Ovary (tissue), 9 donors: ENCODE measurements around the gene MYH2. TPM values are rescaled to one million over a fixed set of nuclear protein-coding genes. Genes with fewer than 3 reads are reported as not detected.

Experiments used
- DNase-seq, 5 donors: peaks; one replicate each; pipeline ENCODE4 v3.0.0-alpha.2; 2019 to 2020
- H3K27ac ChIP-seq, 2 donors: fragments of 200-600 bp; one replicate each; pipeline versions ENCODE4 v1.5.1 to v1.8.0; 2019 to 2022
- H3K27me3 ChIP-seq: fragments of 200-600 bp; one replicate; pipeline ENCODE4 v1.8.0; 2022
- H3K36me3 ChIP-seq: fragments of 200-600 bp; sonication (generic); one replicate; pipeline ENCODE4 v1.5.1; 2019
- H3K4me1 ChIP-seq: one replicate; pipeline ENCODE4 v1.8.1; 2013; ENCODE audit warnings: mild to moderate bottlenecking, moderate library complexity; ENCODE audit not compliant: insufficient read depth
- H3K4me3 ChIP-seq: fragments of 200-600 bp; sonication (generic); one replicate; pipeline ENCODE4 v1.5.1; 2017
- H3K9me3 ChIP-seq, 2 donors: fragments of 200-600 bp in 1 of 2; sonication (generic) in 1 of 2; one replicate each; pipeline versions ENCODE4 v1.5.1 to v1.8.1; 2013 to 2019; ENCODE audit warnings: mild to moderate bottlenecking in 1 of 2, moderate library complexity in 1 of 2
- CTCF ChIP-seq, 3 donors: fragments of 450-650 bp in 2 of 3; fragments of 200-600 bp in 1 of 3; IDR thresholded peaks; one replicate each; pipeline versions ENCODE4 v1.5.1 to v1.8.0; 2016 to 2022; ENCODE audit warnings: antibody characterized with exemption in 3 of 3, mild to moderate bottlenecking in 1 of 3
- EP300 ChIP-seq: sonication (generic); formaldehyde crosslinking; IDR thresholded peaks from one replicate; pipeline ENCODE4 v1.6.1; 2017; ENCODE audit warnings: antibody characterized with exemption
- POLR2A ChIP-seq: fragments of 450-650 bp; IDR thresholded peaks from one replicate; pipeline ENCODE4 v1.6.1; 2017; ENCODE audit warnings: antibody characterized with exemption, mild to moderate bottlenecking, moderate library complexity
- WGBS, 3 donors: extraction: QIAGEN DNeasy Blood & Tissue Kit in 1 of 3; methylation state at CpG; one replicate each; pipeline versions ENCODE4 v1.1.5 to v1.1.7; 2013 to 2017; 5-methylcytosine and 5-hydroxymethylcytosine counted together
- intact Hi-C, 4 donors: fragments of 100-400 bp; cut with DNase I; formaldehyde crosslinking; loops; one replicate each; pipeline versions ENCODE4 v1.11.0 to v1.15.1; 2022 to 2023
- polyA plus RNA-seq, 2 donors: library from polyadenylated mRNA; stranded (reverse); fragments of 200-250 nt in 1 of 2; fragments of 350-450 nt in 1 of 2; fragmentation: Illumina TruSeq in 1 of 2; extraction: RNeasy Lipid Tissue Mini Kit (QIAGEN cat#74804) in 1 of 2; gene quantifications; one replicate each; pipeline ENCODE4 v1.2.3, GENCODE V29; 2013 to 2014
- total RNA-seq, 7 donors: library from RNA; depleted of rRNA in 2 of 7; stranded (reverse); fragments of >200 nt in 2 of 7; fragmentation: NEBNext Ultra II Directional in 3 of 7; extraction: Animal tissue kit (Norgen Biotek cat#: 25700) in 3 of 7; gene quantifications; one replicate each; pipeline versions ENCODE4 v1.1.0 to v1.2.4, GENCODE V29; 2016 to 2023
- donor health status: DM: no; HTN: no; CAD: no; lungs with moderate emphysema.
- donor health status: DM: no; HTN: no; CAD: no.
- donor health status: Bipolar disorder and iron deficiency.
- donor health status: DM: yes; HTN: yes; CAD: no.
- donor health status: DM: no; HTN: no; CAD: no.
- donor health status: DM: yes; HTN: yes; CAD: no.

The MYH2 gene
- total and polyA plus RNA-seq, 9 donors: 0.13 to 2.0 (median 0.25) TPM; not detected in 6

GRCh38 chr17:10579270-10579669, 29.8 kb upstream of the MYH2 start:
- no peaks in the 10 kb centered on the region for H3K4me1 ChIP-seq
- no peaks in the 10 kb centered on the region for H3K27me3 ChIP-seq
- no peak overlapping the region for H3K27ac ChIP-seq
- no peaks in the 10 kb centered on the region for H3K9me3 ChIP-seq
- H3K4me3 ChIP-seq: no peak overlapping the region
- 50 to 55% (median 54%) methylated on average over 2 of the region's 2 CpGs for WGBS, 3 donors
- H3K36me3 ChIP-seq: no peaks in the 10 kb centered on the region
- TF ChIP-seq CTCF (IDR thresholded peaks at IDR 0.05) (no peak), EP300 (no peak), POLR2A (no peak)
- intact Hi-C loops: no loop called here
- no peak for DNase-seq

- H3K36me3 ChIP-seq: no peaks in the 10 kb centered on the region
- no peak overlapping the region for H3K27ac ChIP-seq
- intact Hi-C loops: no loop called here
- no peaks in the 10 kb centered on the region for H3K9me3 ChIP-seq
- no peak for DNase-seq
- WGBS, 3 donors: 79 to 87% (median 82%) methylated on average over 5 of the region's 5 CpGs
- H3K4me1 ChIP-seq: no peaks in the 10 kb centered on the region
- no peak overlapping the region for H3K4me3 ChIP-seq
- TF ChIP-seq CTCF (IDR thresholded peaks at IDR 0.05): no peak
- TF ChIP-seq EP300: no peak
- H3K27me3 ChIP-seq: no peaks in the 10 kb centered on the region
These were observed 24.9 kb upstream of the MYH2 start for GRCh38 chr17:10574324-10574723.

GRCh38 chr17:10563991-10564660, 14.7 kb upstream of the MYH2 start:
- DNase-seq: no peak
- Histone ChIP-seq H3K4me3 (no peak overlapping the region), H3K36me3 (no peaks in the 10 kb centered on the region), H3K27ac (no peak overlapping the region), H3K4me1 (no peaks in the 10 kb centered on the region), H3K9me3 (no peaks in the 10 kb centered on the region), H3K27me3 (no peaks in the 10 kb centered on the region)
- intact Hi-C loops: no loop called here
- WGBS, 3 donors: 82 to 95% (median 86%) methylated on average over 2 of the region's 2 CpGs
- TF ChIP-seq POLR2A: no peak
- TF ChIP-seq EP300: no peak
- no peak for TF ChIP-seq CTCF (IDR thresholded peaks at IDR 0.05)

GRCh38 chr17:10558049-10558448, 8.6 kb upstream of the MYH2 start:
- no peaks in the 10 kb centered on the region for H3K9me3 ChIP-seq
- no peak overlapping the region for H3K27ac ChIP-seq
- intact Hi-C loops: no loop called here
- H3K4me3 ChIP-seq: no peak overlapping the region
- TF ChIP-seq CTCF (IDR thresholded peaks at IDR 0.05) (no peak), POLR2A (no peak)
- no peaks in the 10 kb centered on the region for H3K27me3 ChIP-seq
- H3K4me1 ChIP-seq: no peaks in the 10 kb centered on the region
- DNase-seq: no peak
- 67 to 84% (median 74%) methylated on average over 6 of the region's 6 CpGs for WGBS, 3 donors
- no peaks in the 10 kb centered on the region for H3K36me3 ChIP-seq
